Stomach (tissue), 4 donors: ENCODE measurements around the gene SLC24A3.

ENCODE experiments used
- EP300 ChIP-seq: sonication (generic); formaldehyde crosslinking; IDR thresholded peaks from one replicate; pipeline ENCODE4 v1.6.1; 2017; ENCODE audit warnings: antibody characterized with exemption
- POLR2A ChIP-seq, 4 donors: fragments of 450-650 bp; IDR thresholded peaks; one replicate each; pipeline ENCODE4 v1.6.1; 2016; ENCODE audit warnings: antibody characterized with exemption in 4 of 4, control low read depth in 2 of 4, mild to moderate bottlenecking in 1 of 4, moderate library complexity in 1 of 4
- POLR2AphosphoS5 ChIP-seq, 3 donors: sonication (generic); formaldehyde crosslinking; IDR thresholded peaks; one replicate each; pipeline ENCODE4 v1.6.1; 2016; ENCODE audit warnings: antibody characterized with exemption in 3 of 3
- TF ChIP-seq, protein P1 (sequence below), 7 experiments: fragments of 450-650 bp in 4 of 7; fragments of 200-600 bp in 3 of 7; sonication (generic) in 3 of 7; IDR thresholded peaks; one replicate each; pipeline ENCODE4 v1.5.1; 2016 to 2019; ENCODE audit warnings: antibody characterized with exemption in 7 of 7, control low read depth in 2 of 7, mild to moderate bottlenecking in 1 of 7

GRCh38 chr20:19725814-19726525 is 513.5 kb downstream of the SLC24A3 start:
- TF ChIP-seq, protein P1, sequence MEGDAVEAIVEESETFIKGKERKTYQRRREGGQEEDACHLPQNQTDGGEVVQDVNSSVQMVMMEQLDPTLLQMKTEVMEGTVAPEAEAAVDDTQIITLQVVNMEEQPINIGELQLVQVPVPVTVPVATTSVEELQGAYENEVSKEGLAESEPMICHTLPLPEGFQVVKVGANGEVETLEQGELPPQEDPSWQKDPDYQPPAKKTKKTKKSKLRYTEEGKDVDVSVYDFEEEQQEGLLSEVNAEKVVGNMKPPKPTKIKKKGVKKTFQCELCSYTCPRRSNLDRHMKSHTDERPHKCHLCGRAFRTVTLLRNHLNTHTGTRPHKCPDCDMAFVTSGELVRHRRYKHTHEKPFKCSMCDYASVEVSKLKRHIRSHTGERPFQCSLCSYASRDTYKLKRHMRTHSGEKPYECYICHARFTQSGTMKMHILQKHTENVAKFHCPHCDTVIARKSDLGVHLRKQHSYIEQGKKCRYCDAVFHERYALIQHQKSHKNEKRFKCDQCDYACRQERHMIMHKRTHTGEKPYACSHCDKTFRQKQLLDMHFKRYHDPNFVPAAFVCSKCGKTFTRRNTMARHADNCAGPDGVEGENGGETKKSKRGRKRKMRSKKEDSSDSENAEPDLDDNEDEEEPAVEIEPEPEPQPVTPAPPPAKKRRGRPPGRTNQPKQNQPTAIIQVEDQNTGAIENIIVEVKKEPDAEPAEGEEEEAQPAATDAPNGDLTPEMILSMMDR (IDR thresholded peaks at IDR 0.05), result no peak
- no peak for TF ChIP-seq POLR2AphosphoS5 (IDR thresholded peaks at IDR 0.05)
- TF ChIP-seq POLR2A (IDR thresholded peaks at IDR 0.05), result no peak
- no peak for TF ChIP-seq EP300
